HL-60 (cell line): Measurements from ENCODE around the gene HNF1B.

Experiments
- DNase-seq, 2 experiments: peaks; one replicate each; pipeline ENCODE4 v3.0.0-alpha.2; 2010 to 2020; ENCODE audit warnings: low read depth in 1 of 2, low spot score in 1 of 2
- H3K27ac ChIP-seq: fragments of 250-450 bp; sonication (Bioruptor Pico); replicated peaks from 2 replicates; pipeline ENCODE4 v1.5.1; 2020; ENCODE audit warnings: mild to moderate bottlenecking, moderate library complexity
- H3K27me3 ChIP-seq: fragments of 250-450 bp; sonication (Bioruptor Pico); 2 replicates; pipeline ENCODE4 v1.5.1; 2021; ENCODE audit warnings: mild to moderate bottlenecking, moderate library complexity; ENCODE audit not compliant: insufficient read depth, poor library complexity, severe bottlenecking
- H3K4me3 ChIP-seq: replicated peaks from 2 replicates; pipeline ENCODE4 v1.5.1; 2011; ENCODE audit warnings: mild to moderate bottlenecking, control low read depth, low read length; ENCODE audit not compliant: insufficient read depth
- GABPA ChIP-seq: IDR thresholded peaks from 2 replicates; pipeline ENCODE4 v1.6.1; 2012; ENCODE audit warnings: low read depth
- POLR2AphosphoS5 ChIP-seq: IDR thresholded peaks from 2 replicates; pipeline ENCODE4 v1.6.1; 2012; ENCODE audit warnings: low read depth
- SPI1 ChIP-seq: IDR thresholded peaks from 2 replicates; pipeline ENCODE4 v1.6.1; 2012; ENCODE audit warnings: low read depth, mild to moderate bottlenecking, borderline replicate concordance
- TF ChIP-seq, protein P1 (sequence below): IDR thresholded peaks from one replicate; pipeline ENCODE4 v1.5.1; 2011; ENCODE audit warnings: low read length, control low read depth, inconsistent platforms; ENCODE audit not compliant: insufficient read depth
- TF ChIP-seq, protein P2 (sequence below): IDR thresholded peaks from 2 replicates; pipeline ENCODE4 v1.6.1; 2012; ENCODE audit warnings: low read depth; ENCODE audit not compliant: insufficient replicate concordance

Gene HNF1B

DNA sequence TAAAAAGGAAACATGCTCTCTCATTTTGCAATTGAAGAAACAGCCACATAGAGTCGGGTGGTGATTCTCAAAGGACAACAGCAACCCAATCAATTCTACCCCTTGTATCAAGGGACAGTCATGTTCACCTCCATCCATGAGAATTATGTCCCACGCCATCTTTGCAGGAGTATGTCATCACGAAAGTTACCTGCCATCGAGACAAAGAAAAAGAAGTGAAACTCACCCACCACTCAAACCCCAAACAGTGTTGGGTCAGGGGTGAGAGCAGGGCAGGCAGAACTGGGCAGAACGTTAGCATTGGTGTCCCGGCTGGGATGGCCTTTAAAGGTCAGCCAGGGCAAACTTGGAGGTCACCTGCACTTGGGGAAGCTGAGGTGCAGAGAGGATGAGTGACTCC is 24.2 kb upstream of the HNF1B start:
- H3K27me3 ChIP-seq, result no peaks in the 10 kb centered on the region
- TF ChIP-seq, protein P1, sequence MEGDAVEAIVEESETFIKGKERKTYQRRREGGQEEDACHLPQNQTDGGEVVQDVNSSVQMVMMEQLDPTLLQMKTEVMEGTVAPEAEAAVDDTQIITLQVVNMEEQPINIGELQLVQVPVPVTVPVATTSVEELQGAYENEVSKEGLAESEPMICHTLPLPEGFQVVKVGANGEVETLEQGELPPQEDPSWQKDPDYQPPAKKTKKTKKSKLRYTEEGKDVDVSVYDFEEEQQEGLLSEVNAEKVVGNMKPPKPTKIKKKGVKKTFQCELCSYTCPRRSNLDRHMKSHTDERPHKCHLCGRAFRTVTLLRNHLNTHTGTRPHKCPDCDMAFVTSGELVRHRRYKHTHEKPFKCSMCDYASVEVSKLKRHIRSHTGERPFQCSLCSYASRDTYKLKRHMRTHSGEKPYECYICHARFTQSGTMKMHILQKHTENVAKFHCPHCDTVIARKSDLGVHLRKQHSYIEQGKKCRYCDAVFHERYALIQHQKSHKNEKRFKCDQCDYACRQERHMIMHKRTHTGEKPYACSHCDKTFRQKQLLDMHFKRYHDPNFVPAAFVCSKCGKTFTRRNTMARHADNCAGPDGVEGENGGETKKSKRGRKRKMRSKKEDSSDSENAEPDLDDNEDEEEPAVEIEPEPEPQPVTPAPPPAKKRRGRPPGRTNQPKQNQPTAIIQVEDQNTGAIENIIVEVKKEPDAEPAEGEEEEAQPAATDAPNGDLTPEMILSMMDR, result no peak
- TF ChIP-seq SPI1 (no peak), GABPA (no peak), POLR2AphosphoS5 (no peak)
- TF ChIP-seq, protein P2, sequence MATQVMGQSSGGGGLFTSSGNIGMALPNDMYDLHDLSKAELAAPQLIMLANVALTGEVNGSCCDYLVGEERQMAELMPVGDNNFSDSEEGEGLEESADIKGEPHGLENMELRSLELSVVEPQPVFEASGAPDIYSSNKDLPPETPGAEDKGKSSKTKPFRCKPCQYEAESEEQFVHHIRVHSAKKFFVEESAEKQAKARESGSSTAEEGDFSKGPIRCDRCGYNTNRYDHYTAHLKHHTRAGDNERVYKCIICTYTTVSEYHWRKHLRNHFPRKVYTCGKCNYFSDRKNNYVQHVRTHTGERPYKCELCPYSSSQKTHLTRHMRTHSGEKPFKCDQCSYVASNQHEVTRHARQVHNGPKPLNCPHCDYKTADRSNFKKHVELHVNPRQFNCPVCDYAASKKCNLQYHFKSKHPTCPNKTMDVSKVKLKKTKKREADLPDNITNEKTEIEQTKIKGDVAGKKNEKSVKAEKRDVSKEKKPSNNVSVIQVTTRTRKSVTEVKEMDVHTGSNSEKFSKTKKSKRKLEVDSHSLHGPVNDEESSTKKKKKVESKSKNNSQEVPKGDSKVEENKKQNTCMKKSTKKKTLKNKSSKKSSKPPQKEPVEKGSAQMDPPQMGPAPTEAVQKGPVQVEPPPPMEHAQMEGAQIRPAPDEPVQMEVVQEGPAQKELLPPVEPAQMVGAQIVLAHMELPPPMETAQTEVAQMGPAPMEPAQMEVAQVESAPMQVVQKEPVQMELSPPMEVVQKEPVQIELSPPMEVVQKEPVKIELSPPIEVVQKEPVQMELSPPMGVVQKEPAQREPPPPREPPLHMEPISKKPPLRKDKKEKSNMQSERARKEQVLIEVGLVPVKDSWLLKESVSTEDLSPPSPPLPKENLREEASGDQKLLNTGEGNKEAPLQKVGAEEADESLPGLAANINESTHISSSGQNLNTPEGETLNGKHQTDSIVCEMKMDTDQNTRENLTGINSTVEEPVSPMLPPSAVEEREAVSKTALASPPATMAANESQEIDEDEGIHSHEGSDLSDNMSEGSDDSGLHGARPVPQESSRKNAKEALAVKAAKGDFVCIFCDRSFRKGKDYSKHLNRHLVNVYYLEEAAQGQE, result no peak
- no peak overlapping the region for H3K27ac ChIP-seq

DNA sequence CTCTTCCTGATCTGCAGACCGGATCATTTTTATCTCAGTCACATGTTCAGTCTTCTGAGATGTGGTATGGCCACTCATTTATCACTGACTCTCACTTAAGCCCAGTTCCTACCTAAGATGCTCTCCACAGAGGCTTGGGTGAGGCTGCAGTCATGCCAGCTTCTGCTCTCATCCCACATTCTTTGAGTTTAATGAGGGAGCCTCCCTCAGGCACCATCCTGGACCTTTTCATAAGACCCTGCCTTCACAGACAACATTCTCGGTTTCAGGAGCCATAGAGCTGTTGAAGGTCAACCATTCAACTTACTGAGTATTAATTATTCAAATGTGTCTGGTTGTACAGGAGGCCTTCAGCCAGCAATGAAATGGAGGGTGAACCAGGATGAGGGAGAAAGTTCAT is 23.6 kb upstream of the HNF1B start:
- H3K27ac ChIP-seq, result no peak overlapping the region
- no peak for DNase-seq
- H3K27me3 ChIP-seq, result no peaks in the 10 kb centered on the region
- no peak overlapping the region for H3K4me3 ChIP-seq
- TF ChIP-seq SPI1 (no peak), GABPA (no peak), POLR2AphosphoS5 (no peak)
- TF ChIP-seq, protein P2, result no peak
- TF ChIP-seq, protein P1, result no peak

More for the DNA sequence above, 24.2 kb upstream of the HNF1B start:
- DNase-seq, result no peak
- no peak overlapping the region for H3K4me3 ChIP-seq

DNA sequence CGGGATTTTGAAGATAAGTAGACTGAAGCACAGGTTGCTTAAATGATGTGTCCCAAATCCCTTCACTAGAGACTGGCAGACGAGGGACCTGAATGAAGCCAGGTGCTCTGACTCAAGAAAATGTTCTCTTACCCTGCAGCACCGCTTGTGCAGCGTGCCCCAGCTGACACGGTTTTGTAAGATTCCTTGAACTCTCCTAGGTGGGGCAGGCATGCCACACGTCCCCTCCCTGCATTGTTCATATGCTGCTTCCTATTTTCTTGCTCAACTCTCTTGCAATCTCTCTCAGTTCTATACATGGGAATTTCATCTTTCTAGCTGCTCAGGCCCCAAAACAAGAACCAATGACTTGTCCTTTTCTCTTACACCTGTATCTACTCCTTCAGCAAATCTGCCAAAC is 22.1 kb upstream of the HNF1B start:
- TF ChIP-seq POLR2AphosphoS5 (no peak), SPI1 (no peak), GABPA (no peak)
- TF ChIP-seq, protein P1, result no peak
- TF ChIP-seq, protein P2, result no peak
- H3K27me3 ChIP-seq, result no peaks in the 10 kb centered on the region
- no peak overlapping the region for H3K27ac ChIP-seq
- no peak overlapping the region for H3K4me3 ChIP-seq
- peak in 1 of 2 experiments; percentile 65 for DNase-seq
